Activated CD4-positive, alpha-beta T cell treated with anti-CD3 and anti-CD28 coated beads, Interleukin-2, amount 50 U/mL, for 48 hours (primary cell): ENCODE results near the gene CTSG.
"Not testable (repeated sequence)": the region's sequence is repeated elsewhere in the genome, so short reads cannot be mapped to it uniquely, and the experiment has no call there.

Source experiments
- DNase-seq, 2 experiments: peaks; one replicate each; pipeline ENCODE4 v3.0.0-alpha.2; 2020

Gene CTSG

GRCh38 chr14:24535737-24536136 lies 40.3 kb downstream of the CTSG start:
- no peak for DNase-seq

DNA sequence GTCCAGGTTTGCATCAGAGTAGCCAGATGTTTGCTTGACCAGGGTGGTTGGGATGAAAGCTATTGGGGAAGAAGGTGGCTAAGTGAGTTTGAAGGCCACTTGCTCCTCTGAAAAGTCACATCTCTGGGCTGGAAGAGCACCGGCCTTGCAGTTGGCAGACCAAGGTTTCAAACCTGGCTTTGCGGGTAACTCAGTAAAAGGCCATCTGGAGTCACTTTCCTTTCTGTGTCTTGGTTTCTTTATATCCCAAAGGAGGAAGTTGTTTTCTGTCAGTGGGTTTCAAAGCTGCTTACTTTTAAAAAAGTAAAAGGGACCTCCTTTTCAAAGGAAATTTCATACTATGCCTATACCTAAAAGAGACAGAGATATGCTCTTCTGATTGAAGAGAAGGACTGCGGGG lies 41.8 kb downstream of the CTSG start:
- no peak for DNase-seq

DNA sequence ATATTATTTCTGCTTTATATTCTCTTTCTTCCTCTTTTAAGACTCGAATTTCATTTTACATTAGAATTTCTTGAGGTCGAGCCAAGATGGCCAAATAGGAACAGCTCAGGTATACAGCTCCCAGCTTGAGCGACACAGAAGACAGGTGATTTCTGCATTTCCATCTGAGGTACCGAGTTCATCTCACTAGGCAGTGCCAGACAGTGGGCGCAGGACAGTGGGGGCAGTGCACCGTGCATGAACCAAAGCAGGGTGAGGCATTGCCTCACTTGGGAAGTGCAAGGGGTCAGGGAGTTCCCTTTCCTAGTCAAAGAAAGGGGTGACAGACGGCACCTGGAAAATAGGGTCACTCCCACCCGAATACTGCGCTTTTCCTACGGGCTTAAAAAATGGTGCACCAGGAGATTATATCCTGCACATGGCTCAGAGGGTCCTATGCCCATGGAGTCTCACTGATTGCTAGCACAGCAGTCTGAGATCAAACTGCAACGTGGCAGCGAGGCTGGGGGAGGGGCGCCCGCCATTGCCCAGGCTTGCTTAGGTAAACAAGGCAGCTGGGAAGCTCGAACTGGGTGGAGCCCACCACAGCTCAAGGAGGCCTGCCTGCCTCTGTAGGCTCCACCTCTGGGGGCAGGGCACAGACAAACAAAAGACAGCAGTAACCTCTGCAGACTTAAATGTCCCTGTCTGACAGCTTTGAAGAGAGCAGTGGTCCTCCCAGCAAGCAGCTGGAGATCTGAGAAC lies 50.0 kb downstream of the CTSG start:
- not testable (repeated sequence) for DNase-seq
